ENCODE data around the gene FOXA2. TPM values are rescaled to one million over a fixed set of nuclear protein-coding genes. Genes with fewer than 3 reads are reported as not detected.

Gene FOXA2
- polyA plus RNA-seq, 3 donors, result not detected

DNA sequence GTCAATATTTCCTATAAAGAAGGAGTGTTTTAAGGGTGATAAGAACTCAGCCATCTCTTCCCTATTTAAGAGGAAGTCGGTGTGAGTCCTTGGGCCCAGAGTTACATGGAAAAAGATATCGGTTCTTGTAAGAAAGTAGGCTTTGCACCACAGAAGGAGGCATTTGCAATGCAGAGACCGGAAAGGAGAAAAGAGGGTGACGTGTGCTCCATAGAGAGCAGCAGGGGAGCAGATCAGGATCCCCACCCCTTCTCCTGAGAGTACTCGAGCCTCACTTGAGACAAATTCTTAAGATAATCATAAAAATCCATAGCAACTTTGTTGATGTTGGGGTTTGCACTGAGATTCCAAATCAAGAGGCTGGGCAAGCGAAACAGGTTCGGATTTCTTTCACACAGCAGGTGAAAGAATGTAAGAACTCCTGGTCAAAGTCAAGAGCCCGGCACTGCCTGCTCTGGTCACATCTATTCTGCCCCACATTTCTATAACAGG lies 27.8 kb downstream of the FOXA2 start:
- intact Hi-C loops (cut with micrococcal nuclease), result no loop called here
- Histone ChIP-seq H2AFZ (ENCODE audit: insufficient read depth, low read depth, low read length, poor library complexity, severe bottlenecking) (no peak overlapping the region), H3K4me3 (replicated peaks in 1 of 3; ENCODE audit: low read depth in 2 of 3, low read length in 3 of 3) (no peak overlapping the region), H3K36me3 (replicated peaks in 1 of 2; ENCODE audit: control insufficient read depth in 1 of 2, insufficient read depth in 2 of 2, low read length in 2 of 2) (no peaks in the 10 kb centered on the region), H3K27me3 (ENCODE audit: control insufficient read depth in 2 of 2, insufficient read depth in 2 of 2, low read length in 2 of 2) (peaks cover 34 to 36% of the 10 kb centered on the region in 2 donors), H3K9ac (ENCODE audit: insufficient read depth, low read length, poor library complexity, severe bottlenecking) (no peak overlapping the region), H3K4me2 (replicated peaks; ENCODE audit: extremely low read depth, low read length, poor library complexity, severe bottlenecking) (no peak overlapping the region), H3K79me2 (ENCODE audit: insufficient read depth, low read length) (no peaks in the 10 kb centered on the region), H4K20me1 (ENCODE audit: insufficient read depth, low read length) (no peaks in the 10 kb centered on the region), H3K9me3 (replicated peaks in 1 of 2; ENCODE audit: control insufficient read depth in 1 of 2, insufficient read depth in 1 of 2, low read length in 2 of 2) (peaks cover 0 to 10% of the 10 kb centered on the region in 2 donors), H3K27ac (ENCODE audit: low read depth in 1 of 2, low read length in 2 of 2) (no peak overlapping the region), H3K4me1 (ENCODE audit: control insufficient read depth in 1 of 2, insufficient read depth in 2 of 2, low read length in 2 of 2) (no peaks in the 10 kb centered on the region)
- WGBS (ENCODE audit: insufficient coverage), result 100% methylated on average over 1 of the region's 8 CpGs
- Mint-ChIP-seq H3K9me3 (peaks cover 2 to 20% (median 3%) of the 10 kb centered on the region in 7 donors), H3K4me1 (no peaks in the 10 kb centered on the region), H3K27me3 (ENCODE audit: low read depth in 3 of 3) (peaks cover 40 to 58% (median 43%) of the 10 kb centered on the region in 3 donors), H3K4me3 (peak overlapping the region in 1 of 2 donors; percentile 23), H3K27ac (no peak overlapping the region), H3K36me3 (no peaks in the 10 kb centered on the region)
- DNase-seq, result no peak
- no peak for TF ChIP-seq CTCF (IDR thresholded peaks at IDR 0.05)

DNA sequence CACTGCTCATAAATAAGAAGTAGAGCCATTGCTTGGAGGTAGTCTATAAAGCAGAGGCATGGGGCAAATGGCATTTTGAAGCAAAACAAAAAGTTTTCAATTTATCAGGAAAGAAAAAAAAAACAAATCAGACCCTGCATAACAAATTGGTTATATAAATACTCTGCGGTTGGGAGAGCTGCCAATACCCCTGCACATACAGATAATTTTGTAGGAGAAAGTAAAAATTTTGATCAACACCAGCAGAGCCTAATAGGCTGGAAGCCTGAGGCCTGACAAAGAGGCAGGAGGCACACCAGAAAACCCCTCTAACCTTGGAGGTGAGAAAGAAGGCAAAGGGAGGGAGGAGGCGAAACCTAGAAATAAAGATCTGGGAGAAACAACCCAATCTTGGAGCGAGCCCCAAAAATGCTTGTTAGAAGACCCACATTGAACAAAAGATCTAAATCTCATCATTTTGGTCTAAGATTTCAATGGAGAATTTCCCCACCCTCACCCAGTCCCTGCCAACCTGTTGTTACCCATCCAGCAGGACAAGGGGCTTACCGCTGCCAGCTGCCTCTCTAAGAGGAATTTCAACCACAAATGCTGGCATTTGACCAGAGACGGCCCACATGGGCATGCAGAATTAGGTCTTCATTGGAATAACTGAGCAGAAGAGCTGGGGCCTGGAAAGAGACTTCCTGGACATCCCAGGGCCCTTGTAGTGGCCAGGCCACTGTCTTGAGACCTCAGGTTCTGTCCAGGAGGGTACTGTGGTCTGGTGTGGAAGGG lies 28.4 kb downstream of the FOXA2 start:
- Histone ChIP-seq H3K4me2 (replicated peaks; ENCODE audit: extremely low read depth, low read length, poor library complexity, severe bottlenecking) (no peak overlapping the region), H3K9me3 (replicated peaks in 1 of 2; ENCODE audit: control insufficient read depth in 1 of 2, insufficient read depth in 1 of 2, low read length in 2 of 2) (peaks cover 0 to 9% of the 10 kb centered on the region in 2 donors), H3K27me3 (ENCODE audit: control insufficient read depth in 2 of 2, insufficient read depth in 2 of 2, low read length in 2 of 2) (peaks cover 27 to 30% of the 10 kb centered on the region in 2 donors), H2AFZ (ENCODE audit: insufficient read depth, low read depth, low read length, poor library complexity, severe bottlenecking) (no peak overlapping the region), H3K4me1 (ENCODE audit: control insufficient read depth in 1 of 2, insufficient read depth in 2 of 2, low read length in 2 of 2) (no peaks in the 10 kb centered on the region), H3K79me2 (ENCODE audit: insufficient read depth, low read length) (no peaks in the 10 kb centered on the region), H3K4me3 (replicated peaks in 1 of 3; ENCODE audit: low read depth in 2 of 3, low read length in 3 of 3) (no peak overlapping the region), H3K27ac (ENCODE audit: low read depth in 1 of 2, low read length in 2 of 2) (no peak overlapping the region), H3K9ac (ENCODE audit: insufficient read depth, low read length, poor library complexity, severe bottlenecking) (no peak overlapping the region), H3K36me3 (replicated peaks in 1 of 2; ENCODE audit: control insufficient read depth in 1 of 2, insufficient read depth in 2 of 2, low read length in 2 of 2) (no peaks in the 10 kb centered on the region), H4K20me1 (ENCODE audit: insufficient read depth, low read length) (no peaks in the 10 kb centered on the region)
- WGBS (ENCODE audit: insufficient coverage), result 83% methylated on average over 3 of the region's 5 CpGs
- Mint-ChIP-seq H3K4me1 (no peaks in the 10 kb centered on the region), H3K36me3 (no peaks in the 10 kb centered on the region), H3K27me3 (ENCODE audit: low read depth in 3 of 3) (peaks cover 36 to 55% (median 37%) of the 10 kb centered on the region in 3 donors), H3K27ac (peak overlapping the region in 1 of 7 donors; percentile 15), H3K4me3 (no peak overlapping the region), H3K9me3 (peaks cover 2 to 18% (median 3%) of the 10 kb centered on the region in 7 donors)
- no peak for DNase-seq
- no peak for TF ChIP-seq CTCF (IDR thresholded peaks at IDR 0.05)
- intact Hi-C loops (cut with micrococcal nuclease), result no loop called here

Measured in CD14-positive monocyte (primary cell).